ENCODE results near the gene BORCS6.

BORCS6 gene

DNA sequence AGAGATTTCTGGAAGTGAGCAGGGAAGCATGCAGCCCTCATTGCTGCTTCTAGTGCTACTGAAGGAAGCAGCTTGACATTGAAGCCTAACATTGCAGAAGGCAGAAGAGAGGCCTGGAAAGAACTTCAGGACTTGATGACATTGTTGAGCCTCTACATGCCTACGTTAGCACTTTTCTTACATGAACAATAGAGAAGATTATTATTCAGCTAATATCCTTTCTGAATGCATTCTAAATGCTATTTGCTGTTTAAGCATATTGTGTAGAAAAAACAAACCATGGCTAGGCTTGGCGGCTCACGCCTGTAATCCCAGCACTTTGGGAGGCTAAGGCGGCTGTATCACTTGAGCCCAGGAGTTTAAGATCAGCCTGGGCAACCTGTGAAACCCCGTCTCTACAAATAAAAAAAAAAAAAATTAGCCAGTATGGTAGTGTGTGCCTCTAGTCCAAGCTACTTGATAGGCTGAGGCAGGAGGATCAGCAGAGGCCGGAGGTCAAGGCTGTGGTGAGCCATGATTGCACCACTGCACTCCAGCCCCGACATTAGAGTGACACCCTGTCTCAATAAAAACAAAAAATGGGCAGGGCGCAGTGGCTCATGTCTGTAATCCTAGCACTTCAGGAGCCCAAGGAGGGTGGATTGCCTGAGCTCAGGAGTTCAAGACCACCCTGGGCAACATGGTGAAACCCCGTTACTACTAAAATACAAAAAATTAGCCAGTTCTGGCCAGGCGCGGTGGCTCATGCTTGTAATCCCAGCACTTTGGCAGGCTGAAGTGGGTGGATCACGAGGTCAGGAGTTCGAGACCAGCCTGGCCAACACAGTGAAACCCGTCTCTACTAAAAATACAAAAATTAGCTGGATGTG lies 22.6 kb upstream of the BORCS6 start:
- Histone ChIP-seq H3K79me2 (ENCODE audit: insufficient read depth, low read depth) (peaks cover 10% of the 10 kb centered on the region; the same call in 1 of the 2 replicates), H2AFZ (ENCODE audit: low read depth) (no peak overlapping the region), H3K27ac (no peak overlapping the region), H3K27me3 (ENCODE audit: insufficient read depth, low read depth) (no peaks in the 10 kb centered on the region), H3K4me2 (no peak overlapping the region), H4K20me1 (ENCODE audit: insufficient read depth) (no peaks in the 10 kb centered on the region), H3K9ac (no peak overlapping the region), H3K4me3 (IDR thresholded peaks at IDR 0.05; ENCODE audit: insufficient read depth, low read depth, low read length) (no peak overlapping the region), H3K36me3 (ENCODE audit: insufficient read depth) (no peaks in the 10 kb centered on the region), H3K4me1 (ENCODE audit: low read depth, poor library complexity, severe bottlenecking) (peaks cover 3% of the 10 kb centered on the region)
- TF ChIP-seq, protein P1, sequence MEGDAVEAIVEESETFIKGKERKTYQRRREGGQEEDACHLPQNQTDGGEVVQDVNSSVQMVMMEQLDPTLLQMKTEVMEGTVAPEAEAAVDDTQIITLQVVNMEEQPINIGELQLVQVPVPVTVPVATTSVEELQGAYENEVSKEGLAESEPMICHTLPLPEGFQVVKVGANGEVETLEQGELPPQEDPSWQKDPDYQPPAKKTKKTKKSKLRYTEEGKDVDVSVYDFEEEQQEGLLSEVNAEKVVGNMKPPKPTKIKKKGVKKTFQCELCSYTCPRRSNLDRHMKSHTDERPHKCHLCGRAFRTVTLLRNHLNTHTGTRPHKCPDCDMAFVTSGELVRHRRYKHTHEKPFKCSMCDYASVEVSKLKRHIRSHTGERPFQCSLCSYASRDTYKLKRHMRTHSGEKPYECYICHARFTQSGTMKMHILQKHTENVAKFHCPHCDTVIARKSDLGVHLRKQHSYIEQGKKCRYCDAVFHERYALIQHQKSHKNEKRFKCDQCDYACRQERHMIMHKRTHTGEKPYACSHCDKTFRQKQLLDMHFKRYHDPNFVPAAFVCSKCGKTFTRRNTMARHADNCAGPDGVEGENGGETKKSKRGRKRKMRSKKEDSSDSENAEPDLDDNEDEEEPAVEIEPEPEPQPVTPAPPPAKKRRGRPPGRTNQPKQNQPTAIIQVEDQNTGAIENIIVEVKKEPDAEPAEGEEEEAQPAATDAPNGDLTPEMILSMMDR (conservative IDR thresholded peaks at IDR 0.05; ENCODE audit: low read depth, low read length): no peak

DNA sequence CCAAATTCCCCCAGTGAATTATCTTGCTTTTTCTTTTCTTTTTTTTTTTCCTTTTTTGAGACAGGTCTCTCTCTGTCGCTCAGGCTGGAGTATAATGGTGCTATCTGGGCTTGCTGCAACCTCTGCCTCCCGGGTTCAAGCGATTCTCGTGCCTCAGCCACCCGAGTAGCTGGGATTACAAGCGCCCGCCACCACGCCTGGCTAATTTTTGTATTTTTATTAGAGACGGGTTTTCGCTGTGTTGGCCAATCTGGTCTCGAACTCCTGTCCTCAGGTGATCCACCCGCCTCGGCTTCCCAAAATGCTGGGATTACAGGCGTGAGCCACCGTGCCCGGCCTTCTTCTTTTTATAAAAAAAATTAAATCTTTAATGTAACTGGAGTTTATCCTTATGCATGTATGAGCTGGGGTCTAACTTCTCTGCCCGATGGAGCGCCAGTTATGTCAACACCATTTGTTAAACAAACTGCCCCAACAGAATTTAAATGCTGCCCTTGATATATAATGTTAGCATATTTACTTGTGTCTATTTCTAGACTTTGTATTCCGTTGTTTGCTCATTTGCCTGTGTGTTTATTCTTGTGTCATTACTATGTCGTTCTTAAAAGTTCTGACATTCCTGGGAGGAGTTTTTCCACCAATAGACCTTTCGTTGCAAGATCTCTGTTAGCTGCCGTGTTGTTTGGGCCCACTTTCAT lies 20.9 kb upstream of the BORCS6 start:
- peaks cover 3% of the 10 kb centered on the region for H3K4me1 ChIP-seq (ENCODE audit: low read depth, poor library complexity, severe bottlenecking)
- H3K9ac ChIP-seq: peak overlapping the region; percentile 60; the same call in 1 of the 2 replicates
- H3K36me3 ChIP-seq (ENCODE audit: insufficient read depth): no peaks in the 10 kb centered on the region
- H3K27ac ChIP-seq: peak overlapping the region; percentile 63; the same call in 1 of the 2 replicates
- H2AFZ ChIP-seq (ENCODE audit: low read depth): no peak overlapping the region
- no peaks in the 10 kb centered on the region for H4K20me1 ChIP-seq (ENCODE audit: insufficient read depth)
- TF ChIP-seq, protein P1 (conservative IDR thresholded peaks at IDR 0.05; ENCODE audit: low read depth, low read length): no peak
- H3K4me2 ChIP-seq: no peak overlapping the region
- peaks cover 10% of the 10 kb centered on the region; the same call in 1 of the 2 replicates for H3K79me2 ChIP-seq (ENCODE audit: insufficient read depth, low read depth)
- H3K4me3 ChIP-seq (IDR thresholded peaks at IDR 0.05; ENCODE audit: insufficient read depth, low read depth, low read length): no peak overlapping the region
- no peaks in the 10 kb centered on the region for H3K27me3 ChIP-seq (ENCODE audit: insufficient read depth, low read depth)

DNA sequence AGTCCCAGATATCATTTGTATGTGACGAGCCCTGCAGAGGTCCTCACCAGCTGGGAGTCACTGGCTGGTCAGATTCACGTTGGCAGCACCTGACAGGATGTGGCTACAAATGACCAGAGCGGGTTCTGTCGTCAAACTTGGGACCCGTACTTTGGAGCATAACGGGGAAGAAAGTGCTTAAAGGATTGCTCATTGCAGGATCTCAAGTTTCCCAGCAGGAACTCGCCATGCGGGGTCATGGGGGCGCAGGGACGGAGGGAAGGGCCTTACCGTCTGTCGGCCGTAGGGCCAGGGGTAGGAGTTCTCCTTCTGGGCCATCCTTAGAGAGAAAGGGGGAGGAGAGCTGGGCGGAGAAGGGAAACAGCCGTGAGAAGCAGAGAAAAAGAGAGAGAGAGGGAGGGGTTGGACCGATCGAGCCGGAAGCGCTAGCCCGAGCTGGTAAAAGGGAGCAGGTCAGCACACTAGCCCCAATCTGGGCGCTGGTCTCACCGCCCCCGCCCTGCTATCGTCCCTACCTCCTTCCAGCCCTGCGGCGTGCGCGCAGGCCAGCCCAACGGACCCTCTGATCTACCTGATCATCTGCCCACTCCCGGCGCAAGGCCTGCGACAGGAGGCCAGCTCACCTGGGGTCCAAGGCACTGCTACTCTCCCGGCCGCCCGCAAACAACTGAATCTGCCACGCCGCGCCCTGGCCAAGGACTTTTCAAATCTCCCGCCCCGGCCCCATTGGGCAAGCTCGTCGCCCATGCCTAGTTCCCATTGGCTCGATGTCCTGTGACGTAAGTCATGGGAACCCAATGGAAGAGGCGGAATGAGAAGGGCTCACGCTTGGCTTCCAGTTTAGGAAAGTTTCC lies 20.2 kb upstream of the BORCS6 start, which contains the start of gene AURKB:
Gene AURKB, minus strand, starts transcription at position 669 of the 854 bp plus-strand sequence. Its CDS starts 351 bp downstream, at position 318.
- TF ChIP-seq, protein P1 (conservative IDR thresholded peaks at IDR 0.05; ENCODE audit: low read depth, low read length): no peak
- Histone ChIP-seq H3K4me2 (peak within 1 kb of the TSS; percentile 29), H3K4me3 (IDR thresholded peaks at IDR 0.05; ENCODE audit: insufficient read depth, low read depth, low read length) (no peak within 1 kb of the TSS), H3K4me1 (ENCODE audit: low read depth, poor library complexity, severe bottlenecking) (peaks cover 3% of the 10 kb centered on the region), H3K36me3 (ENCODE audit: insufficient read depth) (no peaks in the 10 kb centered on the region), H3K79me2 (ENCODE audit: insufficient read depth, low read depth) (peaks cover 10% of the 10 kb centered on the region; the same call in 1 of the 2 replicates), H4K20me1 (ENCODE audit: insufficient read depth) (no peaks in the 10 kb centered on the region), H2AFZ (ENCODE audit: low read depth) (no peak within 1 kb of the TSS), H3K9ac (peak within 1 kb of the TSS; percentile 60; the same call in 1 of the 2 replicates), H3K27ac (peak within 1 kb of the TSS; percentile 63; the same call in 1 of the 2 replicates), H3K27me3 (ENCODE audit: insufficient read depth, low read depth) (no peaks in the 10 kb centered on the region)

DNA sequence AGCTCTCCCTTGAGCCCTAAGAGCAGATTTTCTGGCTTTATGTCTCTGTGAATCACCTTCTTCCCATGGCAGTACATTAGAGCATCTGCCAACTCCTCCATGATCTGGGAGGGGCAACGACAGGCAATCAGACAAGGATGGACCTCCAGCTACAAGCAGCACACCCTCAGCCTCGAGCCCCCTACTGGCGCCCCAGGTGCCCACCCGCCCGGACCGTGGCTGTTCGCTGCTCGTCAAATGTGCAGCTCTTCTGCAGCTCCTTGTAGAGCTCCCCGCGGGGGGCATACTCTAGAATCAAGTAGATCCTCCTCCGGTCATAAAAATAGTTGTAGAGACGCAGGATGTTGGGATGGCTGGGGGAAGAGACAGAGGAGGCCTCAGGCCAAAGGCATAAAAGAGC lies 16.6 kb upstream of the BORCS6 start:
- peaks cover 3% of the 10 kb centered on the region for H3K4me1 ChIP-seq (ENCODE audit: low read depth, poor library complexity, severe bottlenecking)

More for the DNA sequence above, 16.6 kb upstream of the BORCS6 start:
- Histone ChIP-seq H2AFZ (ENCODE audit: low read depth) (no peak overlapping the region), H3K4me3 (IDR thresholded peaks at IDR 0.05; ENCODE audit: insufficient read depth, low read depth, low read length) (no peak overlapping the region), H3K36me3 (ENCODE audit: insufficient read depth) (no peaks in the 10 kb centered on the region), H3K27me3 (ENCODE audit: insufficient read depth, low read depth) (no peaks in the 10 kb centered on the region), H3K79me2 (ENCODE audit: insufficient read depth, low read depth) (peaks cover 10% of the 10 kb centered on the region; the same call in 1 of the 2 replicates), H3K4me2 (no peak overlapping the region), H3K9ac (no peak overlapping the region), H4K20me1 (ENCODE audit: insufficient read depth) (no peaks in the 10 kb centered on the region), H3K27ac (no peak overlapping the region)
- TF ChIP-seq, protein P1 (conservative IDR thresholded peaks at IDR 0.05; ENCODE audit: low read depth, low read length): no peak

Measured in KMS-11 (cell line).